Astrocyte of the spinal cord (primary cell): ENCODE measurements around the gene ATP5F1B.

ENCODE experiments used
- DNase-seq: peaks from one replicate; pipeline ENCODE4 v3.0.0; 2011; ENCODE audit warnings: low read depth, low spot score
- H3K4me3 ChIP-seq: 2 replicates; pipeline ENCODE4 v1.5.1; 2011; ENCODE audit warnings: low read depth, mild to moderate bottlenecking, low read length, moderate library complexity
- CTCF ChIP-seq: IDR thresholded peaks from 2 replicates; pipeline ENCODE4 v1.5.1; 2012; ENCODE audit warnings: low read depth, mild to moderate bottlenecking, low read length, inconsistent platforms
- in situ Hi-C: cut with HindIII; loops from 2 replicates; pipeline ENCODE4 v1.10.0; 2017; ENCODE audit warnings: low sequenced_read_pairs

ATP5F1B gene

GRCh38 chr12:56589783-56590182, 56.0 kb downstream of the ATP5F1B start:
- no peak for DNase-seq
- no peak overlapping the region for H3K4me3 ChIP-seq
- no peak for TF ChIP-seq CTCF
- in situ Hi-C loops = no loop called here
